GM18505 (cell line): Measurements from ENCODE around the gene KCNIP3.
"Not testable (repeated sequence)": the region's sequence is repeated elsewhere in the genome, so short reads cannot be mapped to it uniquely, and the experiment has no call there.

Experiments
- ATAC-seq: cut with Tn5 transposase; IDR thresholded peaks from one replicate; pipeline ENCODE4 v1.9.1; 2021; ENCODE audit not compliant: unreplicated experiment

The KCNIP3 gene

DNA sequence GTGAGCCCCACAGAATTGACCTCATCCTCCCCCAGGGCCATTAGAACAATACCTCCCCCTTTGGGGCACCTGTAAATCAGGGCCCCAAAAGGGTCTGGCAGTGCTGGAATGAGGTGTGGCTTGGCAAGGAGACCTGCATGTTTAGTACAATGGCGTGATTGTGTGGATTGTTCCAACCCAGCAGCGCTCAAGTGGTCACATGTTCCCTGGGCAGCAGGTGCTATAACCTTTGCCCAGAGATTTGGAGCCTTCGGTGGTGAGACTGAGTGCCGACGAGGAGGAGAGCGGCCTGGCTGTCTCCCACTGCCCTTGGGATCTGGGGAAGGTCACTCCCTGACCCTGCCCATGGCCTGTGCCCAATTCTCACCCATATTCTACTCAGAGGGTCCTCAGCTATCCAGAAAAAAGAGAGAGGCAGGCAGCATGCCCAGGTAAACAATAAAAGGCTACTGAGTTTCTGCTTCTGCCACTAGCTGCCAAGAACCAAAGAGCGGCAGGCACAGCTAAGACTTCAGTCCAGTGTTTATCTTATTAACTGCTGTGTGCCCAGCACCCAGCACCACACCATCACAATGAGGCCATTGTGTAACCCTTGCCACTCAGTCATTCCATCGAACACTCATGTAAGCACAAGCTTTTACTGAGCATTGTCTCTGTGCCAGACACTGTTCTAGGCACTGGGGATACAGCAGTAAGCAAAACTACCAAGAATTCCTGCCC lies 132.8 kb downstream of the KCNIP3 start:
- ATAC-seq = not testable (repeated sequence)

DNA sequence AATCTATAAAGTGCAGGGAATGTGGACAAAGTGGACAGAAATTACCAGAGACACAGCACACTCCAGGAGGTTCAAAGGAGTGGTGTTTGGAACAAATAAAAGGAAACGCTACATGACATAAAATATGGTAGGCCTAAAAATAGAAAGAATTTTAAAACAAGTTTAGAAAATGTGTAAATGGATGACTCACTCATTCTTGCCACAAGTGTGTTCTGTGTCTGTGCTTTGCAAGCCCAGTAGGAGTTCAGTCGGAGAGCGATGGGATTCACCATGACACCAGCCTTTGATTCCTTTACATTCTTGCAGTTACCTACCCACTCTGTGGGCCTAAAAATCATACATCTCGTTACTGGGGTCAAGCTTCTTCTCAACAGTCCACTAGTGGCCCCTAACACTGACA lies 136.2 kb downstream of the KCNIP3 start:
- ATAC-seq = not testable (repeated sequence)

DNA sequence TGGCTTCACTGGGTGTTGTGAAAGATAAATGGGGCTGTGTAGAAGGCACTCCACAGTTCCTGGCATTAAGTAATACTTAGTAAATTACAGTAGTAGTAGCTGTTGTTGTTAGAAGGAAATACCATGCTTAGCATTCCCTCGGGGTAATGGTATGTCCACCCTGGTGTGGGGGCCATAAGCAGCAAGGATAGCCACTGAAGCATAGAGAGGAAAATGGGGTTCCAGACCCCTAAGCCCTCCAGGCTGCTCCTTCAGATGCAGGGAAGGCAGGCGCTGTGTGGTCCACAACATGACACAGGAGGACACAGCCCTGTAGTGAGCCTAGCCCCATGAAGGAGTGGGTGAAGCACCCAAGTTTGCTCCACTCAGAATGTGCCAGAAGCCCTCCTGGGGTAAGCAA lies 136.8 kb downstream of the KCNIP3 start:
- not testable (repeated sequence) for ATAC-seq

DNA sequence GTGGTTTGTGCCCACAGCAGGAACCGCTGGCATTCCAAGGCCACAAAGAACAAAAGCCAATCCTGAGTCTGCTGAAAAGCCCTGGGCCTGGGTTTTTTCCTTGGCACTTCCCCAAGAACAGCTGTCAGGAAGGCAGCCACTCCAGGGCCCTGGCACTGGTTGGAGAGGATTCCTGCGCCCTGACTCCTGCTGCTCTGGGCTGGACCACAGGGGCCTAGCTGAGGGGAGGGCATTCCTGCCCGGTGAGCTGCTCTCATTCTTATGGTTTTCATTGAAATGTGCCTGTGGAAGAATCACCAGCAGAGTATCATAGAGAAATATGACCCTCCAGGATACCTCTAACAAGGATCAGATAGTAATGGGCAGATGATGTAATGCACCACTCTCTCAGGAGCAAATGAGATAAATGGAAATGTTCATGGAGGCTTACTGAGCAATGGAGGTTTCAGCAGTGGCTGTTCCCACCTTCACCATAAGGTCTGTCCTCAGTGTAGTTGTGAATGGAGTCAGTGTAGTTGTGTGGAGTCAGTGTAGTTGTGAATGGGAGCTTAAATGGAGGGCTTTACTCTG lies 137.4 kb downstream of the KCNIP3 start:
- not testable (repeated sequence) for ATAC-seq

DNA sequence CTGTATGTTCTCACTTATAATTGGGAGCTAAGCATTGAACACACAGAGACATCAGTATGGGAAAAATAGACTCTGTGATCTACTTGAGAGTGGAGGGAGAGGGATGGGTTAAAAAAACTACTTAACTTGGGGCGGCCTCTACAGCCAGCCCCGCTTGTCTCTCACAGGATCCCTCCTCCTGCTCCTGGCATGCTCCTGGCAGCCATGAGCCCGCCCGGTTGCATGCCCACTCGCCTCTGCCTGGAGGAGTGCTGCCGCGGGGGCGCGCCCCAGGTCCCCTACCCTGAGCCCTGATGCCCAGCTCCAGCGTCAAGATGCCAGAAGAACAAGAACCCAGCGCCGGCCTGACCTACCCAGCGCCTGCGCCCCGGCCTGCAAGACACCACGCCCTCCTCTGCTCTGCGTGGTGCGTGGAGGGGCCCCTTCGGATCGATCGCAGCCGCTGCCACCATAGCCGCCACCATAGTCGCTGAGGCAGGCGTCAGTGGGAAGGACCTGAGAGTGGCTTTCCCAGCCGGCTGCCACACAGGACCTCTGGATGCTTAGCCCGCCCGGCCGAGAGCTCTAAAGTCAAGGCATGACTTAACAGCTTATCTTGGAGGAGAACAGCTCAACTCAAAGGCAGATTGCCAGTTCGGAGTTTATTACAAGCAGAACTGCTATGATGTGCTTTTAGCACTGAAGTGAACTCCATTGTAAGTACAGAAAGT lies 138.2 kb downstream of the KCNIP3 start:
- ATAC-seq = not testable (repeated sequence)
